HG02970 (cell line): ENCODE data around the gene TRMT61A.
"Not testable (repeated sequence)": the region's sequence is repeated elsewhere in the genome, so short reads cannot be mapped to it uniquely, and the experiment has no call there.

Experiments
- ATAC-seq: cut with Tn5 transposase; IDR thresholded peaks from one replicate; pipeline ENCODE4 v1.9.1; 2021; ENCODE audit warnings: mild to moderate bottlenecking, moderate library complexity, moderate number of reproducible peaks; ENCODE audit not compliant: unreplicated experiment, low FRiP score

Gene TRMT61A

GRCh38 chr14:103508521-103509329 is 20.3 kb upstream of the TRMT61A start:
- ATAC-seq, result no peak

DNA sequence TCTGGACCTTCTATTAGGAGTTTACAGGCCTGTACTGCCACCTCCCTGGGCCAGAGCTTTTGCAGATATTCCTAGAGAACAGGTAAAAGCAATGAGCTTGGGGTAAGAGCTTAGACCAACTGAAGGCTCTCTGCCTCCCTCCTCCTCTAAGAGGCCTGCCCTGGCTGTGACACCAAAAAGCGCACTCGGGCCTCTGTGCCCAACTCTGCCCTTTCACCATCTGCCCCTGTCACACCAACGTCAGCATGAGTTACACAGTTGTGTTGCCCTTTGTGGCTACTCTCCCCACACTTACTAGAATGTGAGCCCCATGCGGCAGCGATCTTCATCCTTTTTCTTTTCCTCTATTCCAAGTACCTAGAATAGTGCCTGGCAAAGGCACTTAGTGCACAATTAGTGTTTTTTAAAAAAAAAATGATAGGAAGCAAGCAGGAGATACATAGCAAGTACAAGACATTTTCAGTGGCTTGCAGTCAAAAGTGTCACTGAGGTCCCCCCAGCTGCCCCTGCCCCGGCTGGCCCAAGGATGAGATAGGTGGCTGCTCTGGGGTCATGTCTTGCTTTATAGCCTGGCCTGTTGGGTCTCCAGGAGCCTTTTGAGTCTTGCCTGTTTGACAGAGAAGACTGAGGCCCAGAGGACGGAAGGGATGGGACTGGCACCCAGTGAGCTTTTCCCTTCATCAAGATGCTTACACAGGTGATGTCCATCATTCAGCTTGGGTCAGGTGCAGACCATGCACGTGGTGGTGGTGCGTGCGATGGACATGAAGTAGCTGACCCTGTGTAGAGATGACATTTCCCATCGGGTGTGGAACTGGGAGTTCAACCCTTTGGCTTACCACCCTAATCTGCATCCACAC is 18.9 kb upstream of the TRMT61A start:
- no peak for ATAC-seq

GRCh38 chr14:103510724-103511693 is 18.0 kb upstream of the TRMT61A start:
- no peak for ATAC-seq

DNA sequence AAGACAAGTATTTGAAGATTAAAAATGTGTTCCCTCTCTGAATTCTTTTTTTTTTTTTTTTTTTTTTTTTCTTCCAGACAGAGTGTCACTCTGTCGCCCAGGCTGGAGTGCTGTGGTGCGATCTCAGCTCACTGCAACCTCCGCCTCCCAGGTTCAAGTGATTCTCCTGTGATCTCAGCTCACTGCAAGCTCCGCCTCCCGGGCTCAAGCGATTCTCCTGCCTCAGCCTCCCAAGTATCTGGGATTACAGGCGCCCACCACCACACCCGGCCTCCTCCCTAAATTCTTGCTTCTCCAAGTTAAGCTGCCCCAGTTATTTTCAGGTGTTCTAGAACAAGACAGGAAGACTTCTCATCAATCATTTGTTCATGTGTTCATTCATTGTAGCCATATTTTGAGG is 16.8 kb upstream of the TRMT61A start:
- ATAC-seq, result not testable (repeated sequence)

GRCh38 chr14:103512701-103513611 is 16.0 kb upstream of the TRMT61A start:
- ATAC-seq, result no peak

- ATAC-seq, result no peak
Measured at GRCh38 chr14:103514596-103515421, 14.2 kb upstream of the TRMT61A start.

DNA sequence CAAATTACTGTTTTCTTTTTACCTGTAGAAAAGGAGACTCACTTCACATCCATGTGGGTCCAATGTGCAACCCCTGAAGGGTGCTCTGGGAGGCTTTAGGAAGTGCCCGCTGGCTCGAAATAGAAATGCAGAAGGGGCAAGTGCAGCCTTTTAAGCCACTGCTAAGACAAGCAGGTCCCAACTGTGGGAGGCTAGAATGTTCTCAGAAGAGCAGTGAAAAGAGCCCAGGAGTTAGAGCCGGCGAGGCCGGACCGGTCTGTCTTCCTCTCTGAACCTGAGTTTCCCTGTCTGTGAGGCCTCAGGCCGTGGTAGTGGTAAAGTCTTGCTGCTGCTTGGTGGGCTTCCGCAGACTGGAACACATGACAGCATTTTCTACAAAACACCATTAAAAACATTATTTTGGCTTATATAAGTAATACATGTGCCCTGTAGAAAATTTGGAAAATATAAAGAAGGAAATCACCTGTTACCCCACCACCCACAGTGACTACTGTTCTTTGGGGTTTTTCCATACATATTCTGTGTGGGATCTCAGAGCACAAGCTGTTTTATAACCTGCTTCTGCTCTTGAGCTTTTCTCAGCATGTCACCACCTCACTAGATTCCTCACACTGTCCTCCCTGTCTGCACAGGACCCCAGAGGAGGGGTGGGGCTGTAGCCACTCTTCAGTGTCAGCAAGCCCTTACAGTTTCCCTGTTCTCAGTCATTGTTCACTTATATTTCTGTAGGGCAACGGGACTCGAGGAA is 12.4 kb upstream of the TRMT61A start:
- ATAC-seq, result no peak

- no peak for ATAC-seq
Measured at GRCh38 chr14:103517174-103517566, 11.8 kb upstream of the TRMT61A start.

DNA sequence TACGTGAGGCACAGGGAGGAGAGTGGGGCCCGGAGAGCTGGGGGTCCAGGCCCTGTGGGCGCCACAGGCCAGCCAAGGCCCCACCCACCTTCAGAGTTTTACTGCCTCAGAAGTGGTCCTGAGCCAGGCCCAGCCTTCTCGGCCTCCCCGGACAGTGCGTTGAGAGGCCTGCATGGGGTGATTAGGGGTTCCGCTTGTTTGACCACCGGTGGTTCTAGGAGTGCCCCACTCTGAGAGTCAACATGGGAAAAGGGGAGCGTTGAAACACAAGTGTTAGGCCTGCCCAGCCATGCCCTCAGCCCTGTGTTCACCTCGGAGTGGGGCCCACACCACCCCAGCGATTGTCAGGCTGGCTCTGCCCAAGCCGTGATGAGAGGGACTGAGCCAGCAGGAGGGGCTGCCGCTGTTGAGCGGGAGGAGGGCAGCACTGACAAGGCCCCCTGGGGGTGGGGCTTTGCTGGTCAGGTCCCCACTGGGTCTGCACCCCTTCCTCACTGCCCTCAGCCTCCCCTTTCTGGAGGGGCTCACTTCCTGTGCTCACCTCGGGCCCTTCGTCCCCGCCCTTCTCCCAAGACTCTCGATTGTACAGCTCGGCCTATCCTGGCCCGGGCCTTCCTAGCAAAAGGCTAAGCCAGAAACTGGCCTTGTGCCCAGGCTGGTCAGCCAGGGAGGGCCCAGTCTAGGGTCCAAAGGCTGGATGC is 11.1 kb upstream of the TRMT61A start:
- ATAC-seq, result no peak

- ATAC-seq, result no peak
Measured at GRCh38 chr14:103518422-103519042, 10.5 kb upstream of the TRMT61A start.

- no peak for ATAC-seq
Measured at GRCh38 chr14:103519043-103519836, 9.8 kb upstream of the TRMT61A start.

GRCh38 chr14:103519837-103520212 is 9.2 kb upstream of the TRMT61A start:
- no peak for ATAC-seq

DNA sequence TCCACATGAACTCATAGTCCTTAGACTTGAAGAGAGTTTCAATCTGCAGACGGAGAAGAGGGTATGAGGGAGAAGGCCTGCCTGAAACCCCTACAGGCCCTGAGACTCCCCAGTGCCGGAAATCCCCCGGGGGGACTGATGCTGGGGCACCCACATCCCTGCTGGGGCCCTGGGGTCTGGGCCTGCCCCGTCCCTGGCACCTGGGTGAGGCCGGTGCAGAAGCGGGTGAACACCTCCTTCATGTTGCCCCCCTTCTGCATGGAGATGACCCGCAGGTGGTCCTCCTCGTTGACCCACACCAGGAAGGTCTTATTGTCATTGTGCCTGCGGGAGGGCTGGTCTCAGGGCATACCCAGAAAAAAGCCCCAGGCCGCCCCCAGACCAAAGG is 8.7 kb upstream of the TRMT61A start:
- no peak for ATAC-seq

DNA sequence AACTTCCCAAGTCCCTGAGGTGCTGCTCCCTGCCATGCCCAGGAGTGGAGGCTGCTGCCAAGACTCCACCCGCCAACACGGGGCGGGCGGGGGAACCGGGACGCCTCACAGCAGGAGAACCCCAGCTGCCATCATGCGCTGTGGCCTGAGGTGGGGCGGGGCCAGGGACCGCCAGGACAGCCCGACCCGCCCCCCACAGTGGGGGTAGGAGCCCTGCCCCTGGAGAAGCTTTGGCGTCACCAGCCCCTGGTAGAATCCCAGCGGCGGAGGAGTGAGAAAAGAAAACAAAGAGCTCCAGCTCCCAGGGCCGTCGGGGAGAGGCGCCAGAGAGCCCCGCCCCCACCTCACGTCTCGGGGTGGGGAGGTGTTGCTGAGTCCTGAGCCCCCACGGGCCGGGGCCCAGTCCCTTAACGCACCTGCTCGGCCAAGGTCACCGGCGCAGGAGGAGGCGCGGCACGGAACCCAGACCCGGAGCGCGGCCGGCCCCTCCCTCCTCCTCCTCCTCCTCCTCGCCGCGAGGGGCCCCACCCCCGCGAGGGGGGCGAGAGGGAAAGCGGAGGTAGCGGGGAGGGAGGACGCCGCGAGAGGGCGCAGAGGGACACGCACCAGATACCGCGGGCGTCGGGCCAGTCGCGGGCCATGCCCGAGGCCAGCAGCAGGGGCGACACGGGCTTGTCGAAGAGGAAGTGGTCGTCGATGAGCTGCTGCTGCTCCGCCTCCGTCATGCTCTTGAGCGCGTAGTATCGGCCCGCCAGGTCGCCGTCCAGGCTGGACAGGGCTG is 8.1 kb upstream of the TRMT61A start:
- no peak for ATAC-seq

DNA sequence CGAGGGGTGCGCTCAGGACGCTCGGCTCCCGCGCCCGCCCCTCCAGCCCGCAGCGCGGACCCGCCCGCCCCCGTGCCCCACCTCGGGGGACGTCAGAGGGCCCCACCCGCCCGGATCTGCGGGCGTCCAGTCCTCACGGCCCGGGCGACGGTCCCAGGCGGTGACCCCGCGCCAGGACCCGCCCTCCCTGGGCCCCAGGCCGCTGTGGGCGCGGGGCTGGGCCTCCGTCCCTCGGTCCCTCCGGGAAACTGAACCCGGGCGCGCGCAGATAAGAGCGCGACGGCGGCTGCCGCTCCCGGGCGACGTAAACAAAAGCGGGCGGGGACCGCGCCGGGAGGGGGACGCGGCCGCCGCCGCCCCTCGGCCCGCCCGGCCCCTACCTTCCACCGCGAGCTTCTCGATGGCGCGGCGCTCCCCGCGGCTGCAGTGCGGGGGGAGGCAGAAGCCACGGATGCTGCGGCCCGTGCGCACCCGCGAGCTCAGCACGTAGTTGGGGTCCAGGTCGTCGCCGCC is 7.5 kb upstream of the TRMT61A start:
- ATAC-seq, result no peak
